Testis (tissue), 2 donors: ENCODE measurements around the gene EXOC1L.

ENCODE experiments used
- CTCF ChIP-seq, 3 experiments: fragments of 450-650 bp in 2 of 3; fragments of 200-600 bp in 1 of 3; sonication (generic) in 1 of 3; IDR thresholded peaks; one replicate each; pipeline ENCODE4 v1.5.1; 2016 to 2019; ENCODE audit warnings: antibody characterized with exemption in 3 of 3, mild to moderate bottlenecking in 2 of 3, moderate library complexity in 1 of 3
- POLR2A ChIP-seq: fragments of 450-650 bp; IDR thresholded peaks from one replicate; pipeline ENCODE4 v1.6.1; 2017; ENCODE audit warnings: antibody characterized with exemption, mild to moderate bottlenecking, moderate library complexity

GRCh38 chr4:55830716-55831115 lies 11.1 kb downstream of the EXOC1L start:
- no peak for TF ChIP-seq POLR2A
- TF ChIP-seq CTCF (IDR thresholded peaks at IDR 0.05) = no peak
